GM12801 (cell line): ENCODE measurements around the gene FADS2.

Source experiments
- TF ChIP-seq, protein P1 (sequence below): IDR thresholded peaks from one replicate; pipeline ENCODE4 v1.5.1; 2011; ENCODE audit warnings: control low read depth; ENCODE audit not compliant: insufficient read length; ENCODE audit errors: extremely low read depth

Gene FADS2

GRCh38 chr11:61891331-61892084 is 63.4 kb downstream of the FADS2 start, which contains the start of gene FADS3:
Gene FADS3 (minus strand): TSS chr11:61891545. CDS start chr11:61891381, 164 bp downstream.
- TF ChIP-seq, protein P1, sequence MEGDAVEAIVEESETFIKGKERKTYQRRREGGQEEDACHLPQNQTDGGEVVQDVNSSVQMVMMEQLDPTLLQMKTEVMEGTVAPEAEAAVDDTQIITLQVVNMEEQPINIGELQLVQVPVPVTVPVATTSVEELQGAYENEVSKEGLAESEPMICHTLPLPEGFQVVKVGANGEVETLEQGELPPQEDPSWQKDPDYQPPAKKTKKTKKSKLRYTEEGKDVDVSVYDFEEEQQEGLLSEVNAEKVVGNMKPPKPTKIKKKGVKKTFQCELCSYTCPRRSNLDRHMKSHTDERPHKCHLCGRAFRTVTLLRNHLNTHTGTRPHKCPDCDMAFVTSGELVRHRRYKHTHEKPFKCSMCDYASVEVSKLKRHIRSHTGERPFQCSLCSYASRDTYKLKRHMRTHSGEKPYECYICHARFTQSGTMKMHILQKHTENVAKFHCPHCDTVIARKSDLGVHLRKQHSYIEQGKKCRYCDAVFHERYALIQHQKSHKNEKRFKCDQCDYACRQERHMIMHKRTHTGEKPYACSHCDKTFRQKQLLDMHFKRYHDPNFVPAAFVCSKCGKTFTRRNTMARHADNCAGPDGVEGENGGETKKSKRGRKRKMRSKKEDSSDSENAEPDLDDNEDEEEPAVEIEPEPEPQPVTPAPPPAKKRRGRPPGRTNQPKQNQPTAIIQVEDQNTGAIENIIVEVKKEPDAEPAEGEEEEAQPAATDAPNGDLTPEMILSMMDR, result no peak

GRCh38 chr11:61892085-61892370 is 63.9 kb downstream of the FADS2 start:
- TF ChIP-seq, protein P1, result no peak

GRCh38 chr11:61893981-61894380 is 65.9 kb downstream of the FADS2 start:
- TF ChIP-seq, protein P1, result no peak

- TF ChIP-seq, protein P1, result no peak
Measured at GRCh38 chr11:61895046-61895717, 67.1 kb downstream of the FADS2 start.

DNA sequence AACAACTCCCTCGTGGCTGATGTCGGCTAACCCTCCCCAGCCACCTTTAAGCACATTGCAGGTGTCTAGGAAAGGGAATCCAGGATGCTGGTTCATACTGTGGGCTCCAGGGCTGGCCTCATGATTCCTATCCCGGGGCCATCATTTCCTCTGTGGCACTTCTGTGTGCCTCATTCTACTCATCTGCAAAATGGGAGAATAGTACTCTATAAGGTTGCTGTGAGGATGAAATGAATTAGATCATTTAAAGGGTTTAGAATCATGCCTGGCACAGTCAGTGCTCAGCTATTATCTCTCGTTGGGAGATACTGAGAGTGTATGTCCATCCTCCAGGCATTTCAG is 67.6 kb downstream of the FADS2 start:
- TF ChIP-seq, protein P1, result no peak

GRCh38 chr11:61896665-61897386 is 68.7 kb downstream of the FADS2 start:
- TF ChIP-seq, protein P1, result no peak

- TF ChIP-seq, protein P1, result no peak
Measured at GRCh38 chr11:61897387-61898246, 69.5 kb downstream of the FADS2 start.
